Vagina (tissue), 2 donors: ENCODE measurements around the gene IQSEC1. TPM values are rescaled to one million over a fixed set of nuclear protein-coding genes. Genes with fewer than 3 reads are reported as not detected.
A peak's percentile ranks its signal among the peaks of the same experiment; 100 is the strongest.

ENCODE experiments used
- DNase-seq, 2 donors: peaks; one replicate each; pipeline ENCODE4 v3.0.0-alpha.2; 2017; ENCODE audit errors: extremely low spot score in 2 of 2
- H3K27ac ChIP-seq: fragments of 200-600 bp; sonication (generic); one replicate; pipeline ENCODE4 v1.5.1; 2019
- H3K27me3 ChIP-seq: fragments of 200-600 bp; sonication (generic); one replicate; pipeline ENCODE4 v1.5.1; 2019
- H3K36me3 ChIP-seq, 2 donors: fragments of 200-600 bp; sonication (generic); one replicate each; pipeline ENCODE4 v1.5.1; 2017 to 2019
- H3K4me1 ChIP-seq: fragments of 200-600 bp; sonication (generic); one replicate; pipeline ENCODE4 v1.5.1; 2019
- H3K4me3 ChIP-seq, 2 donors: fragments of 200-600 bp; sonication (generic); 1 replicate in 1 of 2; 2 replicates in 1 of 2; pipeline ENCODE4 v1.5.1; 2016 to 2019
- H3K9me3 ChIP-seq: fragments of 200-600 bp; sonication (generic); one replicate; pipeline ENCODE4 v1.5.1; 2019
- CTCF ChIP-seq, 3 experiments: fragments of 450-650 bp in 2 of 3; fragments of 200-600 bp in 1 of 3; sonication (generic) in 1 of 3; IDR thresholded peaks; one replicate each; pipeline ENCODE4 v1.5.1; 2017 to 2019; ENCODE audit warnings: antibody characterized with exemption in 3 of 3, mild to moderate bottlenecking in 2 of 3, moderate library complexity in 2 of 3
- POLR2A ChIP-seq, 2 donors: fragments of 450-650 bp; IDR thresholded peaks; one replicate each; pipeline ENCODE4 v1.6.1; 2017; ENCODE audit warnings: antibody characterized with exemption in 2 of 2, mild to moderate bottlenecking in 2 of 2, moderate library complexity in 2 of 2
- POLR2AphosphoS5 ChIP-seq, 2 donors: sonication (generic); formaldehyde crosslinking; IDR thresholded peaks; one replicate each; pipeline ENCODE4 v1.9.0; 2017; ENCODE audit warnings: antibody characterized with exemption in 2 of 2, mild to moderate bottlenecking in 2 of 2, low read depth in 1 of 2; ENCODE audit not compliant: insufficient read depth in 1 of 2
- intact Hi-C: fragments of 100-400 bp; cut with DNase I; formaldehyde crosslinking; loops from one replicate; pipeline ENCODE4 v1.15.1; 2023
- total RNA-seq: library from RNA; depleted of rRNA; stranded (reverse); fragments of >200 nt; gene quantifications from one replicate; pipeline ENCODE4 v1.2.3, GENCODE V29; 2016

The IQSEC1 gene
- total RNA-seq, 1 donor from 2014 or later = 34.9 TPM

- DNase-seq = no peak
- H3K27ac ChIP-seq = no peak overlapping the region
Measured at GRCh38 chr3:13092621-13093617, 19.7 kb upstream of the IQSEC1 start.

GRCh38 chr3:13091898-13092611 lies 18.8 kb upstream of the IQSEC1 start:
- peak; percentile 72 to 97 (median 93) for TF ChIP-seq CTCF (IDR thresholded peaks at IDR 0.05)
- TF ChIP-seq POLR2A (IDR thresholded peaks at IDR 0.05) = no peak
- TF ChIP-seq POLR2AphosphoS5 (IDR thresholded peaks at IDR 0.05; ENCODE audit: insufficient read depth in 1 of 2, low read depth in 1 of 2) = peak in 1 of 2 donors; percentile 28
- DNase-seq = peak in 1 of 2 donors; percentile 90
- H3K36me3 ChIP-seq = no peaks in the 10 kb centered on the region
- peaks cover 9% of the 10 kb centered on the region for H3K4me1 ChIP-seq
- H3K27ac ChIP-seq = no peak overlapping the region
- no peaks in the 10 kb centered on the region for H3K9me3 ChIP-seq
- H3K4me3 ChIP-seq = no peak overlapping the region
- no peaks in the 10 kb centered on the region for H3K27me3 ChIP-seq
- intact Hi-C loops = loop anchor here (5.0 kb wide), 1 partner anchor 360 kb away; no protein-coding TSS in a partner anchor

More at GRCh38 chr3:13092621-13093617, 19.7 kb upstream of the IQSEC1 start:
- H3K36me3 ChIP-seq = no peaks in the 10 kb centered on the region
- peaks cover 9% of the 10 kb centered on the region for H3K4me1 ChIP-seq
- no peak overlapping the region for H3K4me3 ChIP-seq
- H3K27me3 ChIP-seq = no peaks in the 10 kb centered on the region
- TF ChIP-seq CTCF (IDR thresholded peaks at IDR 0.05) (no peak), POLR2AphosphoS5 (IDR thresholded peaks at IDR 0.05; ENCODE audit: insufficient read depth in 1 of 2, low read depth in 1 of 2) (no peak), POLR2A (IDR thresholded peaks at IDR 0.05) (no peak)
- H3K9me3 ChIP-seq = no peaks in the 10 kb centered on the region
- intact Hi-C loops = loop anchor here (5.0 kb wide), 1 partner anchor 359 kb away; no protein-coding TSS in a partner anchor

GRCh38 chr3:13088028-13089006 lies 15.1 kb upstream of the IQSEC1 start:
- Histone ChIP-seq H3K9me3 (no peaks in the 10 kb centered on the region), H3K27ac (no peak overlapping the region), H3K36me3 (no peaks in the 10 kb centered on the region), H3K4me1 (peaks cover 9% of the 10 kb centered on the region), H3K4me3 (no peak overlapping the region), H3K27me3 (no peaks in the 10 kb centered on the region)
- no peak for DNase-seq
- intact Hi-C loops = no loop called here
- TF ChIP-seq POLR2AphosphoS5 (IDR thresholded peaks at IDR 0.05; ENCODE audit: insufficient read depth in 1 of 2, low read depth in 1 of 2) (no peak), POLR2A (IDR thresholded peaks at IDR 0.05) (no peak), CTCF (IDR thresholded peaks at IDR 0.05) (no peak)

- H3K9me3 ChIP-seq = no peaks in the 10 kb centered on the region
- H3K36me3 ChIP-seq = no peaks in the 10 kb centered on the region
- peaks cover 2% of the 10 kb centered on the region for H3K4me1 ChIP-seq
- no peak overlapping the region for H3K27ac ChIP-seq
- no peaks in the 10 kb centered on the region for H3K27me3 ChIP-seq
- H3K4me3 ChIP-seq = no peak overlapping the region
- intact Hi-C loops = no loop called here
- TF ChIP-seq POLR2A (IDR thresholded peaks at IDR 0.05) = no peak
- TF ChIP-seq CTCF (IDR thresholded peaks at IDR 0.05) = no peak
- TF ChIP-seq POLR2AphosphoS5 (IDR thresholded peaks at IDR 0.05; ENCODE audit: insufficient read depth in 1 of 2, low read depth in 1 of 2) = no peak
- no peak for DNase-seq
Measured at GRCh38 chr3:13087320-13087990, 14.2 kb upstream of the IQSEC1 start.
